ENCODE data around the gene UNC5C.
"Not testable (repeated sequence)": the region's sequence is repeated elsewhere in the genome, so short reads cannot be mapped to it uniquely, and the experiment has no call there.

UNC5C gene

DNA sequence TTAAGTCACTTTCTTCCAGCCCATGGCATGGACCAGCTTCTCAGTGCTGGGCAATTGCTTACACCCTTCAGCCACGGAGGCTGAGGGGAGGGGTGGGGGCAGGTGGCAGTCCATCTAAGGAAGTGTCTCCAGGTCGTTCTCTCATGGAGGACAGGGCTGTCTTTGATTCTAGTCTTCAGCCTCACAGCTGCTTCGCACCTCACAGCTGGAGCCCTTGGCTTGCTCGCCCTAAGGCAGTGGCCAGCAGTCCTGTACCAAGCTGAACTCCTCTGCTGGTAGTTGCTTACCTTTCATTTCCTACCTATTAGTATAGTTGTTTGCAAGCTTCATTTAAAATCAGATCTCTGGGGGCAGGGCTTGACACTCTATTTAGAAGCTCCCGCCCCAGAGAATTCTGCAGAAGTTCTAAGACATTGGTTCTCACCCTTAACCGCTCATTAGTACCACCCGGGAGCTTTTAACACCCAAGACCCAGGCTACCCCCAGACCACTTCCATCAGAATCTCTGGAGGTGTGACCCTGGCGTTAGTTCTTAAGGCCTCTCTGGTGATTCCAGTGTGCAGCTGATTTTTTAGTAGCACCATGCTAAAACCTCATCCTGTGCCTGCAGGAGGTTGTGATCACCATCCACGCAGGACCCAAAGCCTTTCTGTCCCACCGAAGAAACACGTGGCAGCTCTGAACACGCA is 386.8 kb downstream of the UNC5C start:
- DNase-seq = no peak

DNA sequence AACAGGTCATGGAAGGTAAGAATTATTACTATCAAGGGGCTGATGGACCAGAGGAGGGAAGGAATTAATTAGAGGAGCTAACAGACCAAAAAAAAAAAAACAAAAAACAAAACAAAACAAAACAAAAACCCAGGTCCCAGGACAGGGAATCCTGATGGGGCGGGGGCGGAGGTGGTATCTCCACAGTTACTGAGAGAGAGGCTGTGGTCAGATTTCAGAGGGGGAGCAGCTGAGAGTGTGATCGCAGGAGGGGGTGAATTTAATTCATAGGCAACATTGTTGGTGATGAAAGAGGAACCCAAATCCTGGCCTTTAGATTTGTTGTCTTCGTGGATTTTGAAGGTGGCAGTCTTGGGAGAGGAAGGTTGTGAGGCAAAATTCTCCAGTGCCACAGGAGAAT is 389.4 kb downstream of the UNC5C start:
- DNase-seq = no peak

DNA sequence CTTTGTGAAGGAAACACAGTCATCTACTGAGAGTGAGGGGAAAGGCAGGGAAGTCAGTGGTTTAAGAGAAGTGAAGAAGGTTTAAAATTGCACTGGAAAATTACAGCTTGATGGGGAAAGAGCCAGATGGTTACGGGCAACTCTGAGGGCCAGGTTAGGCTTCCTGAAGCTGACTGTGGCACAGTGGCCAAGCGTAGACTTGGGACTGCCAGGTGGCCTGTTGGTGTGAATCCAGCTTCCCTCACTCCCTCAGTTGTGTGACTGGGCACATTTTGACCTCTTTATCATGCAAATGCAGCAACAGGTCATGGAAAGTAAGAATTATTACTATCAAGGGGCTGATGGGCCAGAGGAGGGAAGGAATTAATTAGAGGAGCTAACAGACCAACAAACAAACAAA is 390.1 kb downstream of the UNC5C start:
- DNase-seq = no peak

DNA sequence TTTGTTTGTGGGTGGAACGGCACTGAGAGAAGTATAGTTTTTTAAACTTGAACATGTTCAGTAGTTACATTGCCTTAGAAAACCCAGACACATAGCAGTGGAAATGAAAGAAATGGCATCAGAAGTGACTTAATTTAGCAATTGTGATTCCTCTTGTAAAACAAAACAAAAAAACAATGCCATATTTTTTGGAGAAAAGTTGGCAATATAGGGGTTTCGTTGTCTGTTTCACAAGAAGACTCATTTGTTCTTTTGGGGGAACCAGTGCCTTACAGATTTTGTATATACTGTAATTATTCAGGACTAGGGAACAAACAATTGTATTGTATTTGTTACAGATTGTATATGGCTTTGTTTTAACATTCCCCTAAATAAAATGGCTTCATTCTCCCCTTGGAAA is 390.7 kb downstream of the UNC5C start:
- no peak for DNase-seq

DNA sequence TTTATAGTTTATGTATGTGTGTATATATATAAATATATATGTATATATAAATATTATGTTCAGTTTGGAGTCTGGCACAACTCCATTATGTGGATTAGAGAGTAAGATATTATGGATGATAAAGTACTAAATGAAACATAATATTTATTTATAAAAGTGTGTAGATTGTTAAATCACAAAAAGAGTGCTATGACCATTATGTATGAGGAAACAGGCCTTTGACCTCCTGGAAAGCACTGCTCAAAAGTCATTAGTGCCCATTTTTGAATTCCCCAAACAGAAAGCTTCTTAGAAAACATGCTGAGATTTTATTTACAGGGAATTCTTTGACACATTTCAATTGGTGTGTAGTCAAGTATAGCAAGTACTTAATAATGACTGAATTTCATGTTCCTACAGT is 391.2 kb downstream of the UNC5C start:
- DNase-seq = no peak

DNA sequence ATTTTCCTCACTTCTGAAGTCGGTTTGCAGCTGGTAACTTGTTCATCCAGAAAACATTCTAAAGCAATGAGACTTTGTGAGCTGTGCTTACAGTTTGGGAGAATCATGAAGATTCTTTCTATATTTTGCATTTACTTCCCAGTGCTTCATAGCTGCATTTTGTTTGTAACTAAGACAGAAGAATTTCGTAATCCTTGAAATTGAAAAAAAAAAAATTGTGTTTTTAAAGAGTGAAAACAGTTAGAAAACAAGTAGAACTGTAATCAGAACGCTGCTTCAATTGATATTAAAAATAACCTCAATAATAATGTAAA is 392.4 kb downstream of the UNC5C start:
- no peak for DNase-seq

DNA sequence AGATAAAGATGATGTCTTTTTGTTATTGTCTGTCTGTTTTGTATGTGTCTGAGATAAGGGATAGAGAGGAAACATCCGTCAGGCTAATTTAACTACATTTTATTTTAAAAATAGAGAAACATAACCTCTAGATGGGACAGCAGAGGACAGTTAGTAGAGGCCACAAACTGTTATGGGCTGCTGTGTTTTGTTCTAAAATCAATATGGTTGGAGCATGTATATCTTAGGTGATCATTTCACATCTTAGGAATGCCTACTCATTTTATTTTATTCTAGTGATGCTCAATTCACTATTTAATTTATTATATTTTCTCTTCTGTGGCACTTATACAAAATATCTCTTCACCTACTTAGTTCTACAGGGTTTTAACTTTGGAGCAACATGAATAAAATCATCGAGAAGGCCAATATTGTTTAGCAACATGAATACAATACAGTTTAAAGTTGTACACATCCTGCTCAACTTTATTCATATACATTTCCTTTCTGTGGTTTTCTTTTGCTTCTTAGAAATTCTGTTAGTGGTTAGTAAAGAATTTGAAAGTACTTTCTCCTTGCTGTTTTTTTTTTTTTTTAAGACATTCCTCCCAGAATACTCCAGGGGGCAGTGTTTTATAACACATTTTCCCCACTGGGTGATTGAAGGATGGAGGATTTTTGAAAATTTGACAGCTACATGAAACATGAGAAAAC is 392.9 kb downstream of the UNC5C start:
- DNase-seq = peak in 1 of 2 donors; percentile 26

DNA sequence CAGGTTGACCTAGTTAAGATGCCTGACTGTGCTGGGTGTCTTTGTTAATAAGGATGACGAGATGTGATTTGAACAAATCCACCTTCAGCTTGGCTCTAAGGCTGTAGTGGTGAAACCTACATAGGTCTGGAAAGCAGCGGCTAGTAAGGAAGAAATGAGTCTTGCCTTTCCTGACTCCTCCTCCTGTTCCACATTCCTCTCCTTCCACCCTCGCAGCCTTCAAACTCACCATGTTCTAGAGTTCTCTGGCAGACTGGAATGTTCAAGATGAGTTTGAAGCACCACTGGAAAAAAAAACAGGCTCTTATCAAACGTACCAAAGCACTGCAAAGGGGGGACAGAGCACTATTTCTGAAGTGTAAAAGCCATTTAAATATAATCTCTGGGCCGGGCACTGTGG is 395.6 kb downstream of the UNC5C start:
- DNase-seq = no peak

DNA sequence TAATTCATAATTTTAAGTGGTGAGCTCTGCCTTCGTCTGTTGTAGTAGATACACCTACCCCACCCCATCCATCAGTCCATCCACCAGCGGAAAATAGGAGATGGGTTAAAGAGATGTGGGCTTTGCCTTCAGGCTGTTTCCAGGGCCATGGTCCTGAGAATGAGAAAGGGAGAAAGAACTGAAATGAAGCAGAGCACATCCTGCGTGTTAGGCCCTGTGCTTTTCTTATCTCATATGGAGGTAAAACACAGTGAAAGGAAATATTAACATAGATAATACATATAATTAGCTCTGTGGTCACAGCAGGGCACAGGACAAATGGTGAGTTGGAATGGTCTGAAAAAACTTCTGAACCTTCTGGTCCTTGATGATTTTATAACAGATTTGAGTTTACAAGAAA is 397.5 kb downstream of the UNC5C start:
- DNase-seq = no peak

DNA sequence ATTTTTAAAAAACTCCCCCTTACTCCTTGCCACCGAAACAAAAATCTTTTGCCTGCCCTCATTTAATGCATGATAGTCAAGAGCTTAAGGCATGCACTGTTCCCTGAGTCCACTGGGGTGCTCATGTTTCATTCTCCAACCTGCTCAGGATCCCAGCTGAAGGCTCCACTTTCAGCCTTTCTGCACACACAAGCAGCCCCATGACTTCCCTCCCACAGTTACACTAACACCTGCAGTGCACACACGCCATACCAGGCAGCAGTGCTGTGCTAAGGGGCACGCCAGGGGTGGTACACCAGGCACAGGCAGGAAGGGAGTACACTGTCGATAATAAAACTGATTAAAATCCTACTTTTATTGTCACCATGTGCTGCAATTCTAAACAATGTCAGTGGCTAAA is 405.8 kb downstream of the UNC5C start:
- no peak for DNase-seq

DNA sequence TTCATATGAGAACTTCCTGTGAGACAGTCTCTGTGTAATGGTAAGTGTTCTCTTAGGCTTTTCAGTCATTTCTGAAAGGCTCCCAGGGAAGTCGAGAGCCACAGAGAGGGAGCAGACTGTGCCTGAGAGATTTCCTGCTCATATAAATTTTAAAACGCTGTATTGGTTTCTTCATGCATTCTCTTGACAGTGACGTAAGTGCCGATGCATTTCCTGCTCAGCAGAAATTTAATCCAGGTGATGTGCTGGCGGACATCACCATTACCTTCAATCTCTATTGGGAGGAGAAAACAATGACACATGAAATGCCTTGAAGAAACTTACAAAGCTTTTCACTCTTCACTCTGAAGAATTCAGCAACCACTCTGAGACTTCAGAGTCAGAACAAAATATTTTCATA is 407.4 kb downstream of the UNC5C start:
- no peak for DNase-seq

DNA sequence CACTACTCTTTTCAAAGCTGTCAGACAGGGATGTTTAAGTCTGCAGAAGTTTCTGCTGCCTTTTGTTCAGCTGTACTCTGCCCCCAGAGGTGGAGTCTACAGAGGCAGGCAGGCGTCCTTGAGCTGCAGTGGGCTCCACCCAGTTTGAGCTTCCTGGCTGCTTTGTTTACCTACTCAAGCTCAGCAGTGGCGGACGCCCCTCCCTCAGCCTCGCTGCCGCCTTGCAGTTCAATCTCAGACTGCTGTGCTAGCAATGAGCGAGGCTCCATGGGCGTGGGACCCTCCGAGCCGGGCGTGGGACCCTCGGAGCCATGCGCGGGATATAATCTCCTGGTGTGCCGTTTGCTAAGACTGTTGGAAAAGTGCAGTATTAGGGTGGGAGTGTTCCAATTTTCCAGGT is 409.3 kb downstream of the UNC5C start:
- not testable (repeated sequence) for DNase-seq

DNA sequence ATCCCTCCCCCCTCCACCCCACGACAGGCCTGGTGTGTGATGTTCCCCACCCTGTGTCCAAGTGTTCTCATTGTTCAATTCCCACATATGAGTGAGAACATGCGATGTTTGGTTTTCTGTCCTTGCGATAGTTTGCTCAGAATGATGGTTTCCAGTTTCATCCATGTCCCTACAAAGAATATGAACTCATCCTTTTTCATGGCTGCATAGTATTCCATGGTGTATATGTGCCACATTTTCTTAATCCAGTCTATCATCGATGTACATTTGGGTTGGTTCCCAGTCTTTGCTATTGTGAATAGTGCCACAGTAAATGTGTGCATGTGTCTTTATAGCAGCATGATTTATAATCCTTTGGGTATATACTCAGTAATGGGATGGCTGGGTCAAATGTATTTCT is 414.8 kb downstream of the UNC5C start:
- DNase-seq = not testable (repeated sequence)

DNA sequence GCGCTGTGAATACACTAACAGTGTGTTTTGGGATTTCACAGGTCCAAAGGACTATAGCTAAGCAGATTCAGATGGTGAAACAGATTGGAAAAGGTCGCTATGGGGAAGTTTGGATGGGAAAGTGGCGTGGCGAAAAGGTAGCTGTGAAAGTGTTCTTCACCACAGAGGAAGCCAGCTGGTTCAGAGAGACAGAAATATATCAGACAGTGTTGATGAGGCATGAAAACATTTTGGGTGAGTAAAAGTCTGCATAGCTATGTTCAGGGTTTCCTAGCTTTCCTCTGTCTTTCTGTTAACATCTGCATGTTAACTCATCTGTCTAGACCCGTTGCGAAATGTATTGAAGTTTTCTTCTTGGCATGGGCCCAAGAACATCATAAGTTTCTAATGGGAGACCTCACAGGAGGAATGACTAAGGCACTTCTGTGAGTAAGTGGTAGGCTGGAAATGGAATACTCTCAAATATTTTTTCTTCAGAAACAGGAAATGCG is 418.9 kb downstream of the UNC5C start:
- DNase-seq = peak in 1 of 2 donors; percentile 60

DNA sequence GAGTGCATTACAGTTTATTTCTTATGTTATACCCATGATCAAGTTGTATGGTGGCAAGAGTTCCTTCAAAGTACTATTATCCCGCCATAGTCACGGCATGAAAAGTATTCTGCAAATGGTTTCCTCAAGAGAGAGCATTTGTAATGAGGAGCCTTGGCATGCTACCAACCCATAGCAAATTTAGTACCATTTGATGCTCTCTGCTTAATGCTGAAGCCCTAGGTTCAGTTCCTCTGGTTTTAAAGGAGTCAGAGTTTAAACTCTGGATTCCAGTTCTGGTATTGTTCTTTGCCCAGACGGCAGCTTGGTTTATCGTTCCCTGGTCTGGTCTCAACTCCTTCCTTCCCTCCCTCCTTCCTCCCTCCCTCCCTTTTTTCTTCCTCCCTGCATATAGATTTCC is 419.7 kb downstream of the UNC5C start:
- no peak for DNase-seq

DNA sequence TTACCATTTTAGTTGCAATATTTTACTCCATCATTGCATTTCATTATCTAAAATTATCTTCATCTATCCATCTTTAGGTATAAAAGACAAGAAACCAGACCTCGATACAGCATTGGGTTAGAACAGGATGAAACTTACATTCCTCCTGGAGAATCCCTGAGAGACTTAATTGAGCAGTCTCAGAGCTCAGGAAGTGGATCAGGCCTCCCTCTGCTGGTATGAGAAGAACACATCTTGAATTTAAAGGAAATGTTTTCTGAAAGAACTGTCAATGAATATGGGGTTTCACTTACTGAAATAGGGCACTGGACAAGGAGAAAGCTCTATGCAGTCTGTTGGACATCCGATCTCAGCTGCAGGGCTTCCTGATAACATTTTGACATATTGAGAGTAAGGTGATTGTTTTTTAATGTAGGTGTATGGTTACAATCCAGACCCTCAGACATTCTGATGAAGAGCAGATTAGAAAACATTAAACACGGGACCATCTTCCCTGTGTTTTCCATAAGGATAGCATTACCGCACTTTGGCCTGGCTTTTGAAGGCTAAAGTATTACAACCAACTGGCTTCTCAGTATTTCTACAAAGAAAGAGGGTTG is 423.8 kb downstream of the UNC5C start:
- no peak for DNase-seq

DNA sequence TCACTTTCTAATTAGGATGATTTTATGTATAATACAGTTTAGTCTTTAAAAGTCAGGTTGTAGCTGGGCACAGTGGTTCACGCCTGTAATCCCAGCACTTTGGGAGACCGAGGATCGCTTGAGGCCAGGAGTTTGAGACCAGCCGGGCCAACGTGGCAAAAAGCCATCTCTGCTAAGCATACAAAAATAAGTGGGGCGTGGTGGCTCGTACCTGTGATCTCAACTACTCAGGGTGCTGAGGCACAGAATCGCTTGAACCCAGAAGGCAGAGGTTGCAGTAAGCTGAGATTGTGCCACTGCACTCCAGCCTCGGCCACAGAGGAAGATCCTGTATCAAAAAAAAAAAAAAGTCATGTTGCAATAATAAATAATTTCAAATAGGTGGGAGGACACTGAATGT is 426.8 kb downstream of the UNC5C start:
- no peak for DNase-seq

DNA sequence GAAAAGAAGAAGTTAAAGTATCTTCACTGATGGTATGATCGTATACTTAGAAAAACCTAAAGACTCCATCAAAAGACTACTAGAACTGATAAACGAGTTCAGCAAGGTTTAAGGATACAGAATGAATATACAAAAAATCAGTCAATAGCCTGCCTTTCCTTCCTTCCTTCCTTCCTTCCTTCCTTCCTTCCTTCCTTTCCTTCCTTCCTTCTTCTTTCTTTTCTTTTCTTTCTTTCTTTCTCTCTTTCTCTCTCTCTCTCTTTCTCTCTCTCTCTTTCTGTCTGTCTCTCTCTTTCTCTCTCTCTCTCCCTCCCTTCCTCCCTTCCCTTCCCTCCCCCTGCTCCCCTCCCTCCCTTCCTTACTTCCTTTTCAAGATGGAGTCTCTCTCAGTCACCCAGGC is 428.3 kb downstream of the UNC5C start:
- no peak for DNase-seq

DNA sequence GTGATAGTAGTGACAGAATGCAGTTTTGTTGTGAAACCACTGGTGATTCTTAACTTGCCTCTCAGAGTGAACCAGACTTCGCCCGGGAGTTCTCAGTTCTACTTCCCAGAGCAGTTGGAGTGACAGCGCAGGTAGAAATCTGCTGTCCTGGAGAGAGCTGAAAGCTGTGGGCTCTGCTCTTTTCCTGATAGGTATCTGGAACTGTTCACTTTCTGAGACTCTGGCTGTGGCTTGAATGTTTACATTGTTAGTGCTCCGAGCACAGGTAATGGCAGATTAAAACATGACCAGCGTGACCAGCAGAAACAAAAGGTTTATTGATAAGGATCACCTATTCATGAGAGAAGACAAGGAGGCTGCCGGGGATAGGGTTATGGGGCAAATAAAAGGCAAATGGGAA is 430.3 kb downstream of the UNC5C start:
- DNase-seq = no peak

DNA sequence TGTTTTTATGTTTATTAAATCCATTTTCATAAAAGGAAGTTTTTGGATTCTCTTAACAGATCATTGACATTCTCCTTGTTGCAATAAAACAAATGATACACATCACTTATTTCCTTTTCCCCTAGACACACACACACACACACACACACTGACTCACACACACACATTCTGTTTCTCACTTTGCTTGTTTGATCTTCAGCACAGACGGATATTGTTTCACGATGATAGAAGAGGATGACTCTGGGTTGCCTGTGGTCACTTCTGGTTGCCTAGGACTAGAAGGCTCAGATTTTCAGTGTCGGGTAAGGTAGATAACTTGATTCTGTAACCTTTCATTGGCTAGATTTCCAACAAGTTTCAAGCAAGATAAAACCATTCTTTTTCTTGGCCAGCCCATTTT is 434.3 kb downstream of the UNC5C start:
- DNase-seq = no peak

Measured in bone marrow (tissue), 2 donors.